Measurements from ENCODE around the gene ACSS3. TPM values are rescaled to one million over a fixed set of nuclear protein-coding genes. Genes with fewer than 3 reads are reported as not detected.
A peak's percentile ranks its signal among the peaks of the same experiment; 100 is the strongest.

Gene ACSS3
- total and polyA plus RNA-seq, 4 donors = 18.2 to 94.3 (median 32.5) TPM

- TF ChIP-seq HNF4A (conservative IDR thresholded peaks at IDR 0.05) = peak in 1 of 2 donors; percentile 18
- no peak for TF ChIP-seq NR2F2 (IDR thresholded peaks at IDR 0.05)
- peak; percentile 89 to 93 for TF ChIP-seq RAD21 (IDR thresholded peaks at IDR 0.05)
- peak; percentile 89 for TF ChIP-seq CTCF (IDR thresholded peaks at IDR 0.05; ENCODE audit: low read depth, low read length, missing input control)
- peak; percentile 26 for TF ChIP-seq MAX (IDR thresholded peaks at IDR 0.05)
- TF ChIP-seq YY1 (IDR thresholded peaks at IDR 0.05) = no peak
- TF ChIP-seq ATF3 (IDR thresholded peaks at IDR 0.05) = no peak
- TF ChIP-seq, protein P1, sequence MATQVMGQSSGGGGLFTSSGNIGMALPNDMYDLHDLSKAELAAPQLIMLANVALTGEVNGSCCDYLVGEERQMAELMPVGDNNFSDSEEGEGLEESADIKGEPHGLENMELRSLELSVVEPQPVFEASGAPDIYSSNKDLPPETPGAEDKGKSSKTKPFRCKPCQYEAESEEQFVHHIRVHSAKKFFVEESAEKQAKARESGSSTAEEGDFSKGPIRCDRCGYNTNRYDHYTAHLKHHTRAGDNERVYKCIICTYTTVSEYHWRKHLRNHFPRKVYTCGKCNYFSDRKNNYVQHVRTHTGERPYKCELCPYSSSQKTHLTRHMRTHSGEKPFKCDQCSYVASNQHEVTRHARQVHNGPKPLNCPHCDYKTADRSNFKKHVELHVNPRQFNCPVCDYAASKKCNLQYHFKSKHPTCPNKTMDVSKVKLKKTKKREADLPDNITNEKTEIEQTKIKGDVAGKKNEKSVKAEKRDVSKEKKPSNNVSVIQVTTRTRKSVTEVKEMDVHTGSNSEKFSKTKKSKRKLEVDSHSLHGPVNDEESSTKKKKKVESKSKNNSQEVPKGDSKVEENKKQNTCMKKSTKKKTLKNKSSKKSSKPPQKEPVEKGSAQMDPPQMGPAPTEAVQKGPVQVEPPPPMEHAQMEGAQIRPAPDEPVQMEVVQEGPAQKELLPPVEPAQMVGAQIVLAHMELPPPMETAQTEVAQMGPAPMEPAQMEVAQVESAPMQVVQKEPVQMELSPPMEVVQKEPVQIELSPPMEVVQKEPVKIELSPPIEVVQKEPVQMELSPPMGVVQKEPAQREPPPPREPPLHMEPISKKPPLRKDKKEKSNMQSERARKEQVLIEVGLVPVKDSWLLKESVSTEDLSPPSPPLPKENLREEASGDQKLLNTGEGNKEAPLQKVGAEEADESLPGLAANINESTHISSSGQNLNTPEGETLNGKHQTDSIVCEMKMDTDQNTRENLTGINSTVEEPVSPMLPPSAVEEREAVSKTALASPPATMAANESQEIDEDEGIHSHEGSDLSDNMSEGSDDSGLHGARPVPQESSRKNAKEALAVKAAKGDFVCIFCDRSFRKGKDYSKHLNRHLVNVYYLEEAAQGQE (IDR thresholded peaks at IDR 0.05) = no peak
- no peak for TF ChIP-seq GABPA (IDR thresholded peaks at IDR 0.05 in 1 of 2, conservative IDR thresholded peaks at IDR 0.05 in 1 of 2)
- no peak for TF ChIP-seq HNF4G (IDR thresholded peaks at IDR 0.05)
- TF ChIP-seq TAF1 (conservative IDR thresholded peaks at IDR 0.05) = no peak
- TF ChIP-seq RXRA (IDR thresholded peaks at IDR 0.05) = peak; percentile 16 to 37
- no peak for TF ChIP-seq SP1 (IDR thresholded peaks at IDR 0.05)
- TF ChIP-seq, protein P2, sequence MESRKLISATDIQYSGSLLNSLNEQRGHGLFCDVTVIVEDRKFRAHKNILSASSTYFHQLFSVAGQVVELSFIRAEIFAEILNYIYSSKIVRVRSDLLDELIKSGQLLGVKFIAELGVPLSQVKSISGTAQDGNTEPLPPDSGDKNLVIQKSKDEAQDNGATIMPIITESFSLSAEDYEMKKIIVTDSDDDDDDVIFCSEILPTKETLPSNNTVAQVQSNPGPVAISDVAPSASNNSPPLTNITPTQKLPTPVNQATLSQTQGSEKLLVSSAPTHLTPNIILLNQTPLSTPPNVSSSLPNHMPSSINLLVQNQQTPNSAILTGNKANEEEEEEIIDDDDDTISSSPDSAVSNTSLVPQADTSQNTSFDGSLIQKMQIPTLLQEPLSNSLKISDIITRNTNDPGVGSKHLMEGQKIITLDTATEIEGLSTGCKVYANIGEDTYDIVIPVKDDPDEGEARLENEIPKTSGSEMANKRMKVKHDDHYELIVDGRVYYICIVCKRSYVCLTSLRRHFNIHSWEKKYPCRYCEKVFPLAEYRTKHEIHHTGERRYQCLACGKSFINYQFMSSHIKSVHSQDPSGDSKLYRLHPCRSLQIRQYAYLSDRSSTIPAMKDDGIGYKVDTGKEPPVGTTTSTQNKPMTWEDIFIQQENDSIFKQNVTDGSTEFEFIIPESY (IDR thresholded peaks at IDR 0.05) = no peak
- TF ChIP-seq FOXA1 (IDR thresholded peaks at IDR 0.05) = no peak
- TF ChIP-seq JUND (IDR thresholded peaks at IDR 0.05) = no peak
- no peak for TF ChIP-seq EGR1 (IDR thresholded peaks at IDR 0.05; ENCODE audit: low read depth in 2 of 2)
- TF ChIP-seq FOXA2 (IDR thresholded peaks at IDR 0.05) = no peak
- Histone ChIP-seq H3K9ac (ENCODE audit: low read depth in 1 of 2, low read length in 2 of 2) (no peak overlapping the region), H3K27ac (ENCODE audit: low read depth in 1 of 2, low read length in 2 of 2) (no peak overlapping the region), H3K27me3 (ENCODE audit: control insufficient read depth in 4 of 4, insufficient read depth in 4 of 4, low read length in 3 of 4) (no peaks in the 10 kb centered on the region), H3K4me1 (ENCODE audit: control insufficient read depth in 4 of 4, insufficient read depth in 4 of 4, low read length in 3 of 4) (peaks cover 0 to 2% (median under 1%) of the 10 kb centered on the region in 4 donors), H3K36me3 (ENCODE audit: control insufficient read depth in 4 of 4, insufficient read depth in 3 of 4, low read depth in 1 of 4, low read length in 3 of 4) (no peaks in the 10 kb centered on the region), H3K4me3 (ENCODE audit: low read depth in 1 of 3, low read length in 3 of 3) (no peak overlapping the region), H3K9me3 (ENCODE audit: control insufficient read depth in 4 of 4, low read length in 3 of 4) (no peaks in the 10 kb centered on the region)
- DNase-seq (ENCODE audit: low spot score) = no peak
- WGBS = 2% methylated on average over 2 of the region's 2 CpGs
Observed at GRCh38 chr12:81128930-81129554, 51.2 kb downstream of the ACSS3 start.

All from liver (tissue), 9 donors.